LNCaP clone FGC (cell line): Measurements from ENCODE around the gene KAT6B.

ENCODE experiments used
- DNase-seq: peaks from one replicate; pipeline ENCODE4 v3.0.0-alpha.2; 2011; ENCODE audit warnings: low read depth
- H3K4me3 ChIP-seq: 2 replicates; pipeline ENCODE4 v1.5.1; 2011; ENCODE audit warnings: mild to moderate bottlenecking, low read depth, low read length, control low read depth
- TF ChIP-seq, protein P1 (sequence below): IDR thresholded peaks from 2 replicates; pipeline ENCODE4 v1.5.1; 2012; ENCODE audit warnings: mild to moderate bottlenecking; ENCODE audit not compliant: control insufficient read depth, insufficient read depth; ENCODE audit errors: extremely low read depth

KAT6B gene

DNA sequence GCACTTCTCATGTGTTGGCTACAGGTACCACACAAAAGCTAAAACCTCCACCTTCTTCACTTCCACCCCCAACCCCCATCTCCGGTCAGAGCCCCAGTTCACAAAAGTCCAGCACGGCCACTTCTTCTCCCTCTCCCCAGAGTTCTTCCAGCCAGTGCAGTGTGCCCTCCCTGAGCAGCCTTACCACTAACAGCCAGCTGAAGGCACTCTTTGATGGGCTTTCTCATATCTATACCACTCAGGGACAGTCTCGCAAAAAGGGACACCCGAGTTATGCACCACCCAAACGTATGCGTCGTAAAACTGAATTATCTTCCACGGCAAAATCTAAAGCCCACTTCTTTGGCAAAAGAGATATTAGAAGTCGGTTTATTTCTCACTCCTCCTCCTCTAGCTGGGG lies 149.4 kb downstream of the KAT6B start:
- no peak overlapping the region for H3K4me3 ChIP-seq
- DNase-seq = no peak
- TF ChIP-seq, protein P1, sequence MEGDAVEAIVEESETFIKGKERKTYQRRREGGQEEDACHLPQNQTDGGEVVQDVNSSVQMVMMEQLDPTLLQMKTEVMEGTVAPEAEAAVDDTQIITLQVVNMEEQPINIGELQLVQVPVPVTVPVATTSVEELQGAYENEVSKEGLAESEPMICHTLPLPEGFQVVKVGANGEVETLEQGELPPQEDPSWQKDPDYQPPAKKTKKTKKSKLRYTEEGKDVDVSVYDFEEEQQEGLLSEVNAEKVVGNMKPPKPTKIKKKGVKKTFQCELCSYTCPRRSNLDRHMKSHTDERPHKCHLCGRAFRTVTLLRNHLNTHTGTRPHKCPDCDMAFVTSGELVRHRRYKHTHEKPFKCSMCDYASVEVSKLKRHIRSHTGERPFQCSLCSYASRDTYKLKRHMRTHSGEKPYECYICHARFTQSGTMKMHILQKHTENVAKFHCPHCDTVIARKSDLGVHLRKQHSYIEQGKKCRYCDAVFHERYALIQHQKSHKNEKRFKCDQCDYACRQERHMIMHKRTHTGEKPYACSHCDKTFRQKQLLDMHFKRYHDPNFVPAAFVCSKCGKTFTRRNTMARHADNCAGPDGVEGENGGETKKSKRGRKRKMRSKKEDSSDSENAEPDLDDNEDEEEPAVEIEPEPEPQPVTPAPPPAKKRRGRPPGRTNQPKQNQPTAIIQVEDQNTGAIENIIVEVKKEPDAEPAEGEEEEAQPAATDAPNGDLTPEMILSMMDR = no peak

DNA sequence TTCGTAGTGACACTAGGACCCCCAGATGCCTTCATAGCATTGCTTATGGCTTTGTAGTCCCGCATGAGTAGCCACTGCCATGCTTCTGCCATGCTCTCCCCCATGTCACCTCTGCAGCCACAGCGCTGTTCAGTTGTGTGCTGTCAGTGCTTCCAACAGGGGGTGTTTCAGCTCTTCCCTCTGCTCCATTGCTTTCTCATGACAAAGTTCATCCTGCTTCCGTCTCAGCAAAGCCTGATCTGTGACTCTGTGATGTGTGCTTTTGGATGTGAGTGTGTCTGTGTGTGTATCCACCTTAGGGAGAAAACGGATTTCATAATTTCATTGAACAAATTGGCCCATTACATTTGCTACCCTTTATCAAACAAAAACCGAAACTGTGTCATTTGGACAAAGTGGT lies 150.2 kb downstream of the KAT6B start:
- TF ChIP-seq, protein P1 = no peak
- no peak overlapping the region for H3K4me3 ChIP-seq
- no peak for DNase-seq

DNA sequence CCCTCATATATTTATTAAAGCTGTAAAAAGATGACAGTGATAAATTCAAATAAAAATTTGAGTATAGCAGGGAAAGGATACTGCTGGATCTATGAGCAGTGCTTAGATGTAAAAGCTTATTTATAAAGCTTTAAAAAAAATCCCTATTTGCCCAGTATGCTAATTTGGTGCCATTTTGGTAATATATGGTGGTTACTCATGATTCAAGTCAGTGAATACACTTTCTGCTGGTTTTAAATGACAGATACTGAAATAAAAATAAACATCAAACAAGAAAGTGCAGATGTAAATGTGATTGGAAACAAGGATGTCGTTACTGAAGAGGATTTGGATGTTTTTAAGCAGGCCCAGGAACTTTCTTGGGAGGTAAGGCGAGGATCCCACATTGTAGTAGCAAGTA lies 150.7 kb downstream of the KAT6B start:
- TF ChIP-seq, protein P1 = no peak
- DNase-seq = no peak
- H3K4me3 ChIP-seq = no peak overlapping the region

GRCh38 chr10:74977913-74978847 lies 151.8 kb downstream of the KAT6B start:
- TF ChIP-seq, protein P1 = no peak
- no peak overlapping the region for H3K4me3 ChIP-seq
- no peak for DNase-seq

- H3K4me3 ChIP-seq = no peak overlapping the region
- TF ChIP-seq, protein P1 = no peak
- DNase-seq = no peak
Measured at GRCh38 chr10:74981831-74982633, 155.6 kb downstream of the KAT6B start.

DNA sequence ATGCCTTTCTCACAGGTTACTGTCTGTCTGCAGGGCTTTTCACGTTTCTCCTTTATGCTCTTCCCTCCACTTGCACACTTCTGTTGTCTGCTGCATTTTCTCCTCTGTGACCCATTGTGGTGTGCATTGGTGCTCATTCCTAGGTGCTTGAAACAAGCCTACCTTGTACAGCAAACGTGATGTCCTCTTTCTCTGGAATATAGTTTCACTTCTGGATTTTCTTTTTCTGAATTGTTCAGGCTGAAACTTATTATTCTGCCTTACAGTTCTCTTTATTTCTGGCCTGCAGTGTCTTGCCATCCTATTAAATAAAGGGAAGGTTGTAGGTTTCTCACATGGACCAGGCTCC lies 156.2 kb downstream of the KAT6B start:
- TF ChIP-seq, protein P1 = no peak
- no peak for DNase-seq
- H3K4me3 ChIP-seq = no peak overlapping the region
